Measurements from ENCODE around the gene C2orf42. TPM values are rescaled to one million over a fixed set of nuclear protein-coding genes. Genes with fewer than 3 reads are reported as not detected.
"Not testable (repeated sequence)": the region's sequence is repeated elsewhere in the genome, so short reads cannot be mapped to it uniquely, and the experiment has no call there.

The C2orf42 gene
- total and polyA plus RNA-seq, 5 donors from 2014 or later = 21.0 to 38.4 (median 23.6) TPM

DNA sequence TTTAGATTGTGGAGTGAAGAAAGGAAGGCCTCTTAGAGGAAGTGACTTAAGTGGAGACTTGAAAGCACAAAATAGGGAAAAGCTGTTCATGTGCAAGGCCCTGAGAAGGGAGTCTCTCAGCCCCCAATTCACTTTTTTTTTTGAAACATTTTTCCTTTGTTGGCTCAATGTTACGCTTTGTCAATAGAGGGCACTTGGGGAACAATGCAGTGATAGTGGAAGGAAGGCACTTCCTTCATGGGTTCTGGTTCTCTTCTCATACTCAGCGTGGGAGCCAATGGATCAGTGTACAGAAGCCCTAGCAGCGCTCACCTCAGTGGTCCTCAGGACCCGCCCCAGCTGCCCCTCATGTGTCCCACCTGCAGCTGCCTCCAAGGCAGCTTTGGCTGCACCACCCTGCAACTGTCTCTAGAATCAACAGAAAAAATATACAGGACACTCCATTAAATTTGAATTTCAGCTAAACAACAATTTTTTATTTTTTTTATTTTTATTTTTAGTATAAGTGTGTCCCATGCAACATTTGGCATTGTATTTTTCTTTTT, 8.6 kb upstream of the C2orf42 start:
- no peaks in the 10 kb centered on the region for H3K4me1 Mint-ChIP-seq
- peaks cover 5% of the 10 kb centered on the region for H3K27me3 Mint-ChIP-seq
- H3K4me1 ChIP-seq (ENCODE audit: control insufficient read depth, insufficient read depth, low read length, poor library complexity, severe bottlenecking) = no peaks in the 10 kb centered on the region
- DNase-seq (no peak), ATAC-seq (ENCODE audit: low read depth in 2 of 2) (no peak)
- H3K27ac Mint-ChIP-seq = no peak overlapping the region
- no peaks in the 10 kb centered on the region for H3K36me3 Mint-ChIP-seq
- H3K9me3 Mint-ChIP-seq = peaks cover 0 to 1% (median 0%) of the 10 kb centered on the region in 7 donors
- no peak overlapping the region for H3K4me3 ChIP-seq (ENCODE audit: low read depth, low read length)
- no peak overlapping the region for H3K4me3 Mint-ChIP-seq
- H3K27ac ChIP-seq (ENCODE audit: insufficient read depth, low read length, poor library complexity, severe bottlenecking) = no peak overlapping the region
- no peaks in the 10 kb centered on the region for H3K36me3 ChIP-seq (ENCODE audit: control insufficient read depth, insufficient read depth, low read length)
- no peaks in the 10 kb centered on the region for H3K9me3 ChIP-seq (ENCODE audit: control insufficient read depth in 2 of 2, low read length in 2 of 2)
- no peaks in the 10 kb centered on the region for H3K27me3 ChIP-seq (ENCODE audit: control insufficient read depth, insufficient read depth, low read length)

- H3K27ac ChIP-seq (ENCODE audit: insufficient read depth, low read length, poor library complexity, severe bottlenecking) = no peak overlapping the region
- no peak for ATAC-seq (ENCODE audit: low read depth in 2 of 2)
- no peaks in the 10 kb centered on the region for H3K9me3 ChIP-seq (ENCODE audit: control insufficient read depth in 2 of 2, low read length in 2 of 2)
- H3K4me3 ChIP-seq (ENCODE audit: low read depth, low read length) = no peak overlapping the region
- peaks cover 5% of the 10 kb centered on the region for H3K27me3 Mint-ChIP-seq
- H3K36me3 ChIP-seq (ENCODE audit: control insufficient read depth, insufficient read depth, low read length) = no peaks in the 10 kb centered on the region
- H3K27ac Mint-ChIP-seq = no peak overlapping the region
- DNase-seq = no peak
- peaks cover 11% of the 10 kb centered on the region for H3K4me1 ChIP-seq (ENCODE audit: control insufficient read depth, insufficient read depth, low read length, poor library complexity, severe bottlenecking)
- peaks cover 3% of the 10 kb centered on the region for H3K36me3 Mint-ChIP-seq
- peaks cover 6 to 22% (median 17%) of the 10 kb centered on the region in 4 donors for H3K4me1 Mint-ChIP-seq
- no peaks in the 10 kb centered on the region for H3K9me3 Mint-ChIP-seq
- H3K4me3 Mint-ChIP-seq = no peak overlapping the region
- H3K27me3 ChIP-seq (ENCODE audit: control insufficient read depth, insufficient read depth, low read length) = no peaks in the 10 kb centered on the region
These were observed 1.7 kb upstream of the C2orf42 start for GRCh38 chr2:70192516-70192915.

DNA sequence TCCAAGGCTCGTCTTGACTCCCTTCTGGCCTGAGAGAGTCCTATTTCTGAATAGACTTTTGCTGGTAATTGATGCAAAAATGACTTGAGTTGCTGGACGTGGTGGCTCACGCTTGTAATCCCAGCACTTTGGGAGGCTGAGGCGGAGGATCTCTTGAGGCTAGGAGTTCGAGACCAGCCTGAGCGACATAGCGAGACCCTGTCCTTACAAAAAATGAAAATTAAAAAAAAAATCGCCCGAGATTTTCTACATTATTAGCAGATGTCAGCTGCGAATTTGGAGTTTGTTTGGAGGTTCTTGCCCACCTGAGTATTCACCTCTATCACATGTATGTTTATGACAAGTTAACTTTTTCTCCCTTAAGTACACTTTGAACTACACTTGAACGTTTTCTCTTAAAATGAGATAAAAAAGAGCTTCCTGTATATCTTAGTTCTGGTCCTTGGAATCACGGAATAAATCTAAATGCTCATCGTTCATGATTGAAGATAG, 471 bp upstream of the C2orf42 start:
- DNase-seq = no peak
- Mint-ChIP-seq H3K27ac (peak overlapping the region; percentile 96 to 100 (median 99)), H3K27me3 (peaks cover 5% of the 10 kb centered on the region)

GRCh38 chr2:70188460-70188859, 2.4 kb downstream of the C2orf42 start:
- Mint-ChIP-seq H3K36me3 (peaks cover 3% of the 10 kb centered on the region), H3K9me3 (no peaks in the 10 kb centered on the region), H3K27ac (peak overlapping the region in 2 of 3 donors; percentile 7 to 17), H3K4me1 (peaks cover 10 to 22% (median 17%) of the 10 kb centered on the region in 4 donors), H3K27me3 (no peaks in the 10 kb centered on the region), H3K4me3 (peak overlapping the region in 3 of 4 donors; percentile 43 to 83 (median 46))
- Histone ChIP-seq H3K4me3 (ENCODE audit: low read depth, low read length) (no peak overlapping the region), H3K9me3 (ENCODE audit: control insufficient read depth in 2 of 2, low read length in 2 of 2) (no peaks in the 10 kb centered on the region), H3K36me3 (ENCODE audit: control insufficient read depth, insufficient read depth, low read length) (no peaks in the 10 kb centered on the region), H3K27me3 (ENCODE audit: control insufficient read depth, insufficient read depth, low read length) (no peaks in the 10 kb centered on the region), H3K4me1 (ENCODE audit: control insufficient read depth, insufficient read depth, low read length, poor library complexity, severe bottlenecking) (peaks cover 11% of the 10 kb centered on the region), H3K27ac (ENCODE audit: insufficient read depth, low read length, poor library complexity, severe bottlenecking) (no peak overlapping the region)
- DNase-seq (no peak), ATAC-seq (ENCODE audit: low read depth in 2 of 2) (no peak)

More for the DNA sequence above, 471 bp upstream of the C2orf42 start:
- H3K9me3 Mint-ChIP-seq = no peaks in the 10 kb centered on the region
- Histone ChIP-seq H3K4me1 (ENCODE audit: control insufficient read depth, insufficient read depth, low read length, poor library complexity, severe bottlenecking) (peaks cover 11% of the 10 kb centered on the region), H3K9me3 (ENCODE audit: control insufficient read depth in 2 of 2, low read length in 2 of 2) (no peaks in the 10 kb centered on the region), H3K4me3 (ENCODE audit: low read depth, low read length) (peak overlapping the region; percentile 29), H3K27me3 (ENCODE audit: control insufficient read depth, insufficient read depth, low read length) (no peaks in the 10 kb centered on the region), H3K27ac (ENCODE audit: insufficient read depth, low read length, poor library complexity, severe bottlenecking) (peak overlapping the region; percentile 96), H3K36me3 (ENCODE audit: control insufficient read depth, insufficient read depth, low read length) (no peaks in the 10 kb centered on the region)
- no peak for ATAC-seq (ENCODE audit: low read depth in 2 of 2)
- peak overlapping the region; percentile 91 to 99 (median 95) for H3K4me3 Mint-ChIP-seq
- H3K4me1 Mint-ChIP-seq = peaks cover 6 to 22% (median 17%) of the 10 kb centered on the region in 4 donors
- H3K36me3 Mint-ChIP-seq = peaks cover 3% of the 10 kb centered on the region

DNA sequence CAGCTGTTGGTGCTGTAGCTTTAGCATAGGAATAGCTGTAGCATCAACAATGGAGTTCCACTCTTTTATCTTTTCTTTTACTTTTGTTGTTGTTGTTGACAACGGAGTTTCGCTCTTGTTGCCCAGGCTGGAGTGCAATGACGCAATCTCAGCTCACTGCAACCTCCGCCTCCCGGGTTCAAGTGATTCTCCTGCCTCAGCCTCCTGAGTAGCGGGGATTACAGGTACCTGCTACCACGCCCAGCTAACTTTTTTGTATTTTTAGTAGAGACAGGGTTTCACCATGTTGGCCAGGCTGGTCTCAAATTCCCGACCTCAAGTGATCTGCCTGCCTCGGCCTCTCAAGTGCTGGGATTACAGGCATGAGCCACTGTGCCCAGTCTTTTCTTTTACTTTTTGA, 3.6 kb downstream of the C2orf42 start:
- not testable (repeated sequence) for H3K9me3 ChIP-seq (ENCODE audit: control insufficient read depth in 2 of 2, low read length in 2 of 2); H3K27ac ChIP-seq (ENCODE audit: insufficient read depth, low read length, poor library complexity, severe bottlenecking); H3K36me3 Mint-ChIP-seq; H3K27me3 Mint-ChIP-seq; H3K9me3 Mint-ChIP-seq; DNase-seq; H3K4me3 ChIP-seq (ENCODE audit: low read depth, low read length); H3K27ac Mint-ChIP-seq; H3K4me3 Mint-ChIP-seq; H3K36me3 ChIP-seq (ENCODE audit: control insufficient read depth, insufficient read depth, low read length); H3K27me3 ChIP-seq (ENCODE audit: control insufficient read depth, insufficient read depth, low read length); ATAC-seq (ENCODE audit: low read depth in 2 of 2)
- H3K4me1 Mint-ChIP-seq = peaks cover 10 to 22% (median 17%) of the 10 kb centered on the region in 4 donors
- peaks cover 11% of the 10 kb centered on the region for H3K4me1 ChIP-seq (ENCODE audit: control insufficient read depth, insufficient read depth, low read length, poor library complexity, severe bottlenecking)

- Histone ChIP-seq H3K4me3 (ENCODE audit: low read depth, low read length) (no peak overlapping the region), H3K4me1 (ENCODE audit: control insufficient read depth, insufficient read depth, low read length, poor library complexity, severe bottlenecking) (no peaks in the 10 kb centered on the region), H3K27ac (ENCODE audit: insufficient read depth, low read length, poor library complexity, severe bottlenecking) (no peak overlapping the region), H3K9me3 (ENCODE audit: control insufficient read depth in 2 of 2, low read length in 2 of 2) (no peaks in the 10 kb centered on the region), H3K27me3 (ENCODE audit: control insufficient read depth, insufficient read depth, low read length) (no peaks in the 10 kb centered on the region), H3K36me3 (ENCODE audit: control insufficient read depth, insufficient read depth, low read length) (peaks cover 33% of the 10 kb centered on the region)
- DNase-seq = no peak
- peaks cover 0 to 2% (median 0%) of the 10 kb centered on the region in 7 donors for H3K9me3 Mint-ChIP-seq
- H3K27ac Mint-ChIP-seq = no peak overlapping the region
- ATAC-seq (ENCODE audit: low read depth in 2 of 2) = no peak
- no peak overlapping the region for H3K4me3 Mint-ChIP-seq
- peaks cover 0 to 4% (median 0%) of the 10 kb centered on the region in 4 donors for H3K4me1 Mint-ChIP-seq
- peaks cover 8% of the 10 kb centered on the region for H3K36me3 Mint-ChIP-seq
- H3K27me3 Mint-ChIP-seq = no peaks in the 10 kb centered on the region
These were observed 8.1 kb downstream of the C2orf42 start for GRCh38 chr2:70182689-70183088.

DNA sequence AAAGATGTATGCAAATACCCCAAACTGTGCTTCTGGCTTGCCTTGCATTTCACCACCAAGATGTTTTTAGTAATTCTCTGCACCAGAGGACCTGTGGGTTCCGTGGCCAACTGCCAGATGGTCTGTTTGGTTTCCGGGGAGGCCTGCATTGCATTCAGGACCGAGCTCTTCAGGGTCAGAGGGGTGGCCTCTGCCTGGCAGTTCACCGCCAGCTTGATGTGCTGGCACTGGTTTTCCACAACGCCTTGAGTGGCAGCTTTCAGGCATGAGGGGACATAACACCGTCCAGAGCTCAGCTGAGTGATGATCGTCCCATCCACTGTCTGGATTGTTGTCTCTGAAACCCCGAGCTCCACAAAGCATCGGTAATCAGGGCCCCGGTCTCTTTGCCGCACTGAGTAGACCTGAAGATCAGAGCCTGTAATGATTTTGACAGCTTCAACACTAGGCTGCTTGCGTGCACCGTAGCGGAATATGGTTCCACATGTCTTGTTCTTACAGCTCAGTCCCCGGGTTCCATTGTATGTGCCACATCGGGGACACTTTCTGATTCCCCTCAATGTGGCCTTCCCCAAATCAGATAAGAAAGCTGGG, 9.4 kb downstream of the C2orf42 start:
- H3K36me3 ChIP-seq (ENCODE audit: control insufficient read depth, insufficient read depth, low read length) = peaks cover 39% of the 10 kb centered on the region
- Mint-ChIP-seq H3K4me1 (peaks cover 0 to 4% (median 0%) of the 10 kb centered on the region in 4 donors), H3K27me3 (no peaks in the 10 kb centered on the region), H3K4me3 (no peak overlapping the region), H3K36me3 (peaks cover 13% of the 10 kb centered on the region), H3K27ac (peak overlapping the region in 1 of 3 donors; percentile 63), H3K9me3 (peaks cover 0 to 2% (median 0%) of the 10 kb centered on the region in 7 donors)
- ATAC-seq (ENCODE audit: low read depth in 2 of 2) (no peak), DNase-seq (no peak)
- H3K9me3 ChIP-seq (ENCODE audit: control insufficient read depth in 2 of 2, low read length in 2 of 2) = no peaks in the 10 kb centered on the region
- H3K27me3 ChIP-seq (ENCODE audit: control insufficient read depth, insufficient read depth, low read length) = no peaks in the 10 kb centered on the region
- no peak overlapping the region for H3K4me3 ChIP-seq (ENCODE audit: low read depth, low read length)
- no peak overlapping the region for H3K27ac ChIP-seq (ENCODE audit: insufficient read depth, low read length, poor library complexity, severe bottlenecking)
- no peaks in the 10 kb centered on the region for H3K4me1 ChIP-seq (ENCODE audit: control insufficient read depth, insufficient read depth, low read length, poor library complexity, severe bottlenecking)

GRCh38 chr2:70173520-70173919, 17.3 kb downstream of the C2orf42 start:
- DNase-seq = no peak
- H3K36me3 ChIP-seq (ENCODE audit: control insufficient read depth, insufficient read depth, low read length) = peaks cover 52% of the 10 kb centered on the region

More at GRCh38 chr2:70173520-70173919, 17.3 kb downstream of the C2orf42 start:
- Histone ChIP-seq H3K4me3 (ENCODE audit: low read depth, low read length) (no peak overlapping the region), H3K9me3 (ENCODE audit: control insufficient read depth in 2 of 2, low read length in 2 of 2) (no peaks in the 10 kb centered on the region), H3K27ac (ENCODE audit: insufficient read depth, low read length, poor library complexity, severe bottlenecking) (no peak overlapping the region), H3K4me1 (ENCODE audit: control insufficient read depth, insufficient read depth, low read length, poor library complexity, severe bottlenecking) (no peaks in the 10 kb centered on the region), H3K27me3 (ENCODE audit: control insufficient read depth, insufficient read depth, low read length) (no peaks in the 10 kb centered on the region)
- peaks cover 0 to under 1% (median 0%) of the 10 kb centered on the region in 7 donors for H3K9me3 Mint-ChIP-seq
- H3K27ac Mint-ChIP-seq = no peak overlapping the region
- no peak for ATAC-seq (ENCODE audit: low read depth in 2 of 2)
- H3K36me3 Mint-ChIP-seq = peaks cover 27% of the 10 kb centered on the region
- no peak overlapping the region for H3K4me3 Mint-ChIP-seq
- H3K27me3 Mint-ChIP-seq = no peaks in the 10 kb centered on the region
- no peaks in the 10 kb centered on the region for H3K4me1 Mint-ChIP-seq

Measured in CD4-positive, CD25-positive, alpha-beta regulatory T cell (primary cell).